GM19351 (cell line): ENCODE data around the gene TPTE.
"Not testable (repeated sequence)": the region's sequence is repeated elsewhere in the genome, so short reads cannot be mapped to it uniquely, and the experiment has no call there.

ENCODE experiments used
- ATAC-seq: cut with Tn5 transposase; IDR thresholded peaks from one replicate; pipeline ENCODE4 v1.9.1; 2021; ENCODE audit warnings: mild to moderate bottlenecking, moderate library complexity; ENCODE audit not compliant: unreplicated experiment

Gene TPTE

GRCh38 chr21:10521091-10521598 is at the start of gene TPTE:
Gene TPTE, plus strand, starts transcription at chr21:10521583. Its CDS starts 17,141 bp downstream, at chr21:10538724.
- no peak for ATAC-seq

GRCh38 chr21:10471999-10472398 is 49.4 kb upstream of the TPTE start:
- not testable (repeated sequence) for ATAC-seq

GRCh38 chr21:10477794-10478193 is 43.6 kb upstream of the TPTE start:
- not testable (repeated sequence) for ATAC-seq

GRCh38 chr21:10479875-10480274 is 41.5 kb upstream of the TPTE start:
- not testable (repeated sequence) for ATAC-seq

- not testable (repeated sequence) for ATAC-seq
Observed at GRCh38 chr21:10484864-10485263, 36.5 kb upstream of the TPTE start.

GRCh38 chr21:10490453-10490852 is 30.9 kb upstream of the TPTE start:
- ATAC-seq: not testable (repeated sequence)

- ATAC-seq: no peak
Observed at GRCh38 chr21:10511116-10511515, 10.3 kb upstream of the TPTE start.

- not testable (repeated sequence) for ATAC-seq
Observed at GRCh38 chr21:10516889-10517288, 4.5 kb upstream of the TPTE start.

- ATAC-seq: not testable (repeated sequence)
Observed at GRCh38 chr21:10517904-10518303, 3.5 kb upstream of the TPTE start.

GRCh38 chr21:10521835-10522500 is 585 bp downstream of the TPTE start:
- ATAC-seq: not testable (repeated sequence)

GRCh38 chr21:10539956-10540355 is 18.6 kb downstream of the TPTE start:
- no peak for ATAC-seq

- ATAC-seq: not testable (repeated sequence)
Observed at GRCh38 chr21:10544376-10544775, 23.0 kb downstream of the TPTE start.

- ATAC-seq: not testable (repeated sequence)
Observed at GRCh38 chr21:10547868-10548267, 26.5 kb downstream of the TPTE start.

GRCh38 chr21:10548331-10548954 is 27.1 kb downstream of the TPTE start:
- ATAC-seq: not testable (repeated sequence)

- ATAC-seq: not testable (repeated sequence)
Observed at GRCh38 chr21:10570803-10571202, 49.4 kb downstream of the TPTE start.

- ATAC-seq: not testable (repeated sequence)
Observed at GRCh38 chr21:10574531-10575310, 53.3 kb downstream of the TPTE start.

- ATAC-seq: no peak
Observed at GRCh38 chr21:10575311-10575667, 53.9 kb downstream of the TPTE start.

- ATAC-seq: not testable (repeated sequence)
Observed at GRCh38 chr21:10578910-10579309, 57.5 kb downstream of the TPTE start.

- ATAC-seq: not testable (repeated sequence)
Observed at GRCh38 chr21:10589115-10589514, 67.7 kb downstream of the TPTE start.

GRCh38 chr21:10607074-10607473 is 85.7 kb downstream of the TPTE start:
- not testable (repeated sequence) for ATAC-seq

- not testable (repeated sequence) for ATAC-seq
Observed at GRCh38 chr21:10614285-10614684, 92.9 kb downstream of the TPTE start.
